OCI-LY7 (cell line): Measurements from ENCODE around the gene SMPDL3B. TPM values are rescaled to one million over a fixed set of nuclear protein-coding genes. Genes with fewer than 3 reads are reported as not detected.

ENCODE experiments used
- BruUV-seq: library from RNA; stranded (reverse); fragments of 400-500 nt; replicated peaks from 2 replicates; lab custom pipeline; 2021; lab: Mats Ljungman, UMichigan
- CTCF ChIA-PET: fragments of 300-600 bp; sonication (Branson Sonifier 250); formaldehyde crosslinking; loops from one replicate; lab custom pipeline; 2022; ENCODE audit warnings: antibody characterized with exemption; ENCODE audit not compliant: unreplicated experiment; lab: Charles Lee
- POLR2A ChIA-PET: fragments of 300-600 bp; sonication (Branson Sonifier 250); formaldehyde crosslinking; loops from one replicate; lab custom pipeline; 2022; ENCODE audit warnings: antibody characterized with exemption; lab: Charles Lee
- DNase-seq: peaks from one replicate; pipeline ENCODE4 v3.0.0-alpha.2; 2015; ENCODE audit warnings: low spot score
- H2AFZ ChIP-seq: fragments of 200-600 bp; sonication (generic), shearing (Covaris generic); 2 replicates; pipeline ENCODE4 v1.6.1; 2014; ENCODE audit warnings: mild to moderate bottlenecking, antibody characterized with exemption, low read length, moderate library complexity
- H3K27ac ChIP-seq: fragments of 200-600 bp; sonication (generic); 2 replicates; pipeline ENCODE4 v1.5.1; 2014; ENCODE audit warnings: mixed run types, low read depth, mild to moderate bottlenecking, moderate library complexity, low read length, inconsistent platforms; ENCODE audit not compliant: poor library complexity, severe bottlenecking
- H3K36me3 ChIP-seq: fragments of 200-600 bp; sonication (generic); 2 replicates; pipeline ENCODE4 v1.6.1; 2014; ENCODE audit warnings: mild to moderate bottlenecking, antibody characterized with exemption, low read length, moderate library complexity, mixed read lengths; ENCODE audit not compliant: insufficient read depth
- H3K4me1 ChIP-seq: fragments of 200-600 bp; sonication (generic); 2 replicates; pipeline ENCODE4 v1.5.1; 2014; ENCODE audit warnings: mild to moderate bottlenecking, low read length; ENCODE audit not compliant: insufficient read depth, poor library complexity, severe bottlenecking
- H3K4me2 ChIP-seq: fragments of 200-600 bp; sonication (generic); 2 replicates; pipeline ENCODE4 v1.6.1; 2014; ENCODE audit warnings: mild to moderate bottlenecking, low read length
- H3K4me3 ChIP-seq: fragments of 200-600 bp; sonication (generic); 2 replicates; pipeline ENCODE4 v1.5.1; 2014; ENCODE audit warnings: mild to moderate bottlenecking, low read depth, low read length; ENCODE audit not compliant: poor library complexity, severe bottlenecking
- H3K79me2 ChIP-seq: fragments of 200-600 bp; sonication (generic); 2 replicates; pipeline ENCODE4 v1.6.1; 2016; ENCODE audit warnings: low read depth, mild to moderate bottlenecking, low read length, moderate library complexity, mixed read lengths; ENCODE audit not compliant: insufficient read depth
- H3K9me2 ChIP-seq: fragments of 200-600 bp; sonication (generic); 2 replicates; pipeline ENCODE4 v1.6.1; 2016; ENCODE audit warnings: mild to moderate bottlenecking, low read length, mixed read lengths; ENCODE audit not compliant: insufficient read depth
- H3K9me3 ChIP-seq: fragments of 200-600 bp; sonication (generic); 2 replicates; pipeline ENCODE4 v1.6.1; 2014; ENCODE audit warnings: mild to moderate bottlenecking, mixed run types, low read length, mixed read lengths
- H4K20me1 ChIP-seq: fragments of 200-600 bp; sonication (generic); 2 replicates; pipeline ENCODE4 v1.6.1; 2014; ENCODE audit warnings: mild to moderate bottlenecking, antibody characterized with exemption, low read length, moderate library complexity, mixed read lengths; ENCODE audit not compliant: insufficient read depth
- CTCF ChIP-seq: fragments of 200-600 bp; sonication (generic); conservative IDR thresholded peaks from 2 replicates; pipeline ENCODE4 v1.5.1; 2014; ENCODE audit warnings: mild to moderate bottlenecking, antibody characterized with exemption, low read length, moderate library complexity, mixed read lengths
- EZH2phosphoT487 ChIP-seq: fragments of 200-600 bp; sonication (generic); IDR thresholded peaks from 2 replicates; pipeline ENCODE4 v1.6.1; 2018; ENCODE audit warnings: low read depth, borderline replicate concordance, mild to moderate bottlenecking, mixed run types, antibody characterized with exemption, low read length, moderate library complexity, mixed read lengths
- intact Hi-C: fragments of 100-400 bp; cut with micrococcal nuclease; formaldehyde crosslinking; loops from one replicate; pipeline ENCODE4 v1.10.0; 2022; ENCODE audit not compliant: unreplicated experiment
- total RNA-seq, 2 experiments: library from RNA; depleted of rRNA in 1 of 2; stranded (reverse); fragments of >200 nt in 1 of 2; shearing (Covaris generic) in 1 of 2; gene quantifications; 2 replicates each; pipeline ENCODE4 v1.2.3, GENCODE V29; 2014 to 2022

Gene SMPDL3B
- total RNA-seq, 2 experiments from 2014 or later, result 0.19 TPM; not detected in 1

DNA sequence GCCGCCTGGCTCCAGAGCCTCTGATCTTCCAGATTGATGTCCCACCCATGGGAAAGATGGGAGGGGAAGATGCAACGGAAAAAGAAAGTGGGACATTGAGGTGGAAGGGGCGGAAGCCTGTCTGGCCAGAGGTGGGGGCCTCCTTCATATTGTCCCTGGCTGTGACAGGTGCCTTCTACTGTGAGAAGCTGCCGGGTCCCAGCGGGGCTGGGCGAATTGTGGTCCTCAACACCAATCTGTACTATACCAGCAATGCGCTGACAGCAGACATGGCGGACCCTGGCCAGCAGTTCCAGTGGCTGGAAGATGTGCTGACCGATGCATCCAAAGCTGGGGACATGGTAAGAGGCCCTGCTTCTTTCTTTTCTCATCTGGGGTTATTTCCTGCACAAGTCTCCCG lies 19.4 kb downstream of the SMPDL3B start:
- CTCF ChIA-PET, result no interaction called here
- TF ChIP-seq EZH2phosphoT487 (no peak), CTCF (no peak)
- no peak overlapping the region for H3K4me3 ChIP-seq
- no peak overlapping the region for H3K4me2 ChIP-seq
- no peaks in the 10 kb centered on the region for H3K4me1 ChIP-seq
- no peak for DNase-seq
- H2AFZ ChIP-seq, result no peak overlapping the region
- no peaks in the 10 kb centered on the region for H3K79me2 ChIP-seq
- intact Hi-C loops, result no loop called here
- H3K9me3 ChIP-seq, result no peaks in the 10 kb centered on the region
- H3K9me2 ChIP-seq, result no peaks in the 10 kb centered on the region
- H3K27ac ChIP-seq, result no peak overlapping the region
- H4K20me1 ChIP-seq, result no peaks in the 10 kb centered on the region
- no TSS peak for BruUV-seq
- POLR2A ChIA-PET, result no interaction called here
- H3K36me3 ChIP-seq, result no peaks in the 10 kb centered on the region

- Histone ChIP-seq H3K9me2 (no peaks in the 10 kb centered on the region), H3K79me2 (no peaks in the 10 kb centered on the region), H4K20me1 (no peaks in the 10 kb centered on the region), H3K27ac (no peak overlapping the region), H3K4me1 (peaks cover 6% of the 10 kb centered on the region), H3K4me2 (no peak overlapping the region), H3K9me3 (no peaks in the 10 kb centered on the region), H3K4me3 (no peak overlapping the region), H2AFZ (no peak overlapping the region), H3K36me3 (no peaks in the 10 kb centered on the region)
- no peak for TF ChIP-seq CTCF
- TF ChIP-seq EZH2phosphoT487, result no peak
- ChIA-PET POLR2A (interaction anchor here (0.6 kb wide), 1 partner anchor 421 kb away, joined by 5 read pairs; no protein-coding TSS in a partner anchor), CTCF (no interaction called here)
- BruUV-seq, result no TSS peak
- intact Hi-C loops, result no loop called here
- no peak for DNase-seq
Observed at GRCh38 chr1:27955076-27955475, 20.3 kb downstream of the SMPDL3B start.

- POLR2A ChIA-PET, result no interaction called here
- Histone ChIP-seq H2AFZ (no peak overlapping the region), H3K9me3 (no peaks in the 10 kb centered on the region), H3K79me2 (no peaks in the 10 kb centered on the region), H3K4me1 (peaks cover 9% of the 10 kb centered on the region), H4K20me1 (no peaks in the 10 kb centered on the region), H3K36me3 (no peaks in the 10 kb centered on the region), H3K27ac (no peak overlapping the region), H3K4me3 (no peak overlapping the region), H3K4me2 (no peak overlapping the region), H3K9me2 (no peaks in the 10 kb centered on the region)
- no peak for DNase-seq
- intact Hi-C loops, result no loop called here
- CTCF ChIA-PET, result no interaction called here
- TF ChIP-seq CTCF, result no peak
- no peak for TF ChIP-seq EZH2phosphoT487
- no TSS peak for BruUV-seq
Observed at GRCh38 chr1:27956761-27957160, 22.0 kb downstream of the SMPDL3B start.
